ENCODE results near the gene UBE4B.

Gene UBE4B

GRCh38 chr1:10048601-10049000 is 15.8 kb downstream of the UBE4B start:
- Histone ChIP-seq H2AFZ (ENCODE audit: low read depth, low read length) (no peak overlapping the region), H3K9me3 (ENCODE audit: insufficient read depth, low read length) (no peaks in the 10 kb centered on the region), H3K9ac (ENCODE audit: low read length) (no peak overlapping the region), H3K79me2 (ENCODE audit: low read length) (peaks cover 25% of the 10 kb centered on the region), H3K4me1 (ENCODE audit: low read length) (no peaks in the 10 kb centered on the region), H3K4me2 (ENCODE audit: low read length) (no peak overlapping the region), H4K20me1 (ENCODE audit: insufficient read depth, low read length) (no peaks in the 10 kb centered on the region; the same call in 1 of the 2 replicates), H3K27ac (ENCODE audit: low read length) (no peak overlapping the region), H3K36me3 (replicated peaks; ENCODE audit: low read depth, low read length) (no peaks in the 10 kb centered on the region), H3K4me3 (ENCODE audit: low read length) (no peak overlapping the region), H3K27me3 (ENCODE audit: low read depth, low read length) (no peaks in the 10 kb centered on the region)
- TF ChIP-seq CTCF (IDR thresholded peaks at IDR 0.05; ENCODE audit: low read depth, low read length), result no peak
- TF ChIP-seq EZH2phosphoT487 (IDR thresholded peaks at IDR 0.05; ENCODE audit: low read depth), result no peak

- no peak overlapping the region for H3K9ac ChIP-seq (ENCODE audit: low read length)
- no peaks in the 10 kb centered on the region for H3K36me3 ChIP-seq (replicated peaks; ENCODE audit: low read depth, low read length)
- H3K79me2 ChIP-seq (ENCODE audit: low read length), result peaks cover 19% of the 10 kb centered on the region
- H2AFZ ChIP-seq (ENCODE audit: low read depth, low read length), result no peak overlapping the region
- H4K20me1 ChIP-seq (ENCODE audit: insufficient read depth, low read length), result no peaks in the 10 kb centered on the region; the same call in 1 of the 2 replicates
- H3K27ac ChIP-seq (ENCODE audit: low read length), result no peak overlapping the region
- TF ChIP-seq CTCF (IDR thresholded peaks at IDR 0.05; ENCODE audit: low read depth, low read length), result no peak
- TF ChIP-seq EZH2phosphoT487 (IDR thresholded peaks at IDR 0.05; ENCODE audit: low read depth), result no peak
- no peaks in the 10 kb centered on the region for H3K4me1 ChIP-seq (ENCODE audit: low read length)
- no peaks in the 10 kb centered on the region for H3K9me3 ChIP-seq (ENCODE audit: insufficient read depth, low read length)
- no peaks in the 10 kb centered on the region for H3K27me3 ChIP-seq (ENCODE audit: low read depth, low read length)
- H3K4me2 ChIP-seq (ENCODE audit: low read length), result no peak overlapping the region
- H3K4me3 ChIP-seq (ENCODE audit: low read length), result no peak overlapping the region
Measured at GRCh38 chr1:10050611-10051010, 17.9 kb downstream of the UBE4B start.

GRCh38 chr1:10051656-10052055 is 18.9 kb downstream of the UBE4B start:
- Histone ChIP-seq H3K79me2 (ENCODE audit: low read length) (peaks cover 14% of the 10 kb centered on the region), H3K27ac (ENCODE audit: low read length) (no peak overlapping the region), H2AFZ (ENCODE audit: low read depth, low read length) (no peak overlapping the region), H3K27me3 (ENCODE audit: low read depth, low read length) (no peaks in the 10 kb centered on the region), H4K20me1 (ENCODE audit: insufficient read depth, low read length) (no peaks in the 10 kb centered on the region), H3K9ac (ENCODE audit: low read length) (no peak overlapping the region), H3K4me2 (ENCODE audit: low read length) (no peak overlapping the region), H3K4me3 (ENCODE audit: low read length) (no peak overlapping the region), H3K36me3 (replicated peaks; ENCODE audit: low read depth, low read length) (no peaks in the 10 kb centered on the region), H3K4me1 (ENCODE audit: low read length) (no peaks in the 10 kb centered on the region), H3K9me3 (ENCODE audit: insufficient read depth, low read length) (no peaks in the 10 kb centered on the region)
- TF ChIP-seq CTCF (IDR thresholded peaks at IDR 0.05; ENCODE audit: low read depth, low read length) (no peak), EZH2phosphoT487 (IDR thresholded peaks at IDR 0.05; ENCODE audit: low read depth) (no peak)

- H3K4me3 ChIP-seq (ENCODE audit: low read length), result no peak overlapping the region
- TF ChIP-seq CTCF (IDR thresholded peaks at IDR 0.05; ENCODE audit: low read depth, low read length) (no peak), EZH2phosphoT487 (IDR thresholded peaks at IDR 0.05; ENCODE audit: low read depth) (no peak)
- no peaks in the 10 kb centered on the region for H3K27me3 ChIP-seq (ENCODE audit: low read depth, low read length)
- no peak overlapping the region for H3K27ac ChIP-seq (ENCODE audit: low read length)
- peaks cover 8% of the 10 kb centered on the region for H3K79me2 ChIP-seq (ENCODE audit: low read length)
- no peaks in the 10 kb centered on the region for H3K4me1 ChIP-seq (ENCODE audit: low read length)
- no peaks in the 10 kb centered on the region for H4K20me1 ChIP-seq (ENCODE audit: insufficient read depth, low read length)
- H3K9me3 ChIP-seq (ENCODE audit: insufficient read depth, low read length), result no peaks in the 10 kb centered on the region
- H2AFZ ChIP-seq (ENCODE audit: low read depth, low read length), result no peak overlapping the region
- H3K4me2 ChIP-seq (ENCODE audit: low read length), result no peak overlapping the region
- no peaks in the 10 kb centered on the region for H3K36me3 ChIP-seq (replicated peaks; ENCODE audit: low read depth, low read length)
- H3K9ac ChIP-seq (ENCODE audit: low read length), result no peak overlapping the region
Measured at GRCh38 chr1:10052347-10052746, 19.6 kb downstream of the UBE4B start.

All from OCI-LY3 (cell line).